OCI-LY3 (cell line): ENCODE results near the gene TTI1.

Experiments used
- H2AFZ ChIP-seq: fragments of 200-600, 300-600 bp; shearing (Covaris generic); 2 replicates; pipeline ENCODE4 v1.6.0; 2014; ENCODE audit warnings: antibody characterized with exemption, low read depth, low read length
- H3K27ac ChIP-seq: fragments of 200-600, 300-600 bp; sonication (generic); 2 replicates; pipeline ENCODE4 v1.5.1; 2014; ENCODE audit warnings: mild to moderate bottlenecking, low read length, moderate library complexity, mixed read lengths
- H3K27me3 ChIP-seq: fragments of 200-600, 300-600 bp; sonication (generic); 2 replicates; pipeline ENCODE4 v1.6.1; 2014; ENCODE audit warnings: low read depth, low read length, mixed read lengths
- H3K36me3 ChIP-seq: fragments of 200-600, 300-600 bp; sonication (generic); replicated peaks from 2 replicates; pipeline ENCODE3; 2014; ENCODE audit warnings: low read depth, low read length, mixed read lengths
- H3K4me1 ChIP-seq: fragments of 300-600, 200-600 bp; sonication (generic); 2 replicates; pipeline ENCODE4 v1.6.1; 2014; ENCODE audit warnings: low read length, mixed read lengths
- H3K4me2 ChIP-seq: fragments of 200-600, 300-600 bp; sonication (generic); 2 replicates; pipeline ENCODE4 v1.6.1; 2014; ENCODE audit warnings: low read length, mixed read lengths
- H3K4me3 ChIP-seq: fragments of 300-600, 200-600 bp; sonication (generic); 2 replicates; pipeline ENCODE4 v1.5.1; 2014; ENCODE audit warnings: antibody characterized with exemption, mild to moderate bottlenecking, low read length, moderate library complexity
- H3K79me2 ChIP-seq: fragments of 300-600, 200-600 bp; shearing (Covaris generic); 2 replicates; pipeline ENCODE4 v1.6.1; 2014; ENCODE audit warnings: mild to moderate bottlenecking, low read length, mixed read lengths
- H3K9ac ChIP-seq: fragments of 300-600, 200-600 bp; shearing (Covaris generic); 2 replicates; pipeline ENCODE4 v1.6.0; 2014; ENCODE audit warnings: mild to moderate bottlenecking, low read length, moderate library complexity
- H3K9me3 ChIP-seq: fragments of 200-600, 300-600 bp; shearing (Covaris generic); 2 replicates; pipeline ENCODE4 v1.6.1; 2014; ENCODE audit warnings: low read length, mixed read lengths; ENCODE audit not compliant: insufficient read depth
- H4K20me1 ChIP-seq: fragments of 200-600, 300-600 bp; sonication (generic); 2 replicates; pipeline ENCODE4 v1.6.1; 2016; ENCODE audit warnings: low read length, mixed read lengths; ENCODE audit not compliant: insufficient read depth
- EZH2phosphoT487 ChIP-seq: fragments of 200-600 bp; shearing (Covaris generic); IDR thresholded peaks from 2 replicates; pipeline ENCODE4 v1.6.1; 2018; ENCODE audit warnings: antibody characterized with exemption, mixed run types, low read depth
- TF ChIP-seq, protein P1 (sequence below): fragments of 200-600, 300-600 bp; sonication (generic); IDR thresholded peaks from 2 replicates; pipeline ENCODE4 v1.5.1; 2014; ENCODE audit warnings: antibody characterized with exemption, low read length, low read depth

The TTI1 gene

DNA sequence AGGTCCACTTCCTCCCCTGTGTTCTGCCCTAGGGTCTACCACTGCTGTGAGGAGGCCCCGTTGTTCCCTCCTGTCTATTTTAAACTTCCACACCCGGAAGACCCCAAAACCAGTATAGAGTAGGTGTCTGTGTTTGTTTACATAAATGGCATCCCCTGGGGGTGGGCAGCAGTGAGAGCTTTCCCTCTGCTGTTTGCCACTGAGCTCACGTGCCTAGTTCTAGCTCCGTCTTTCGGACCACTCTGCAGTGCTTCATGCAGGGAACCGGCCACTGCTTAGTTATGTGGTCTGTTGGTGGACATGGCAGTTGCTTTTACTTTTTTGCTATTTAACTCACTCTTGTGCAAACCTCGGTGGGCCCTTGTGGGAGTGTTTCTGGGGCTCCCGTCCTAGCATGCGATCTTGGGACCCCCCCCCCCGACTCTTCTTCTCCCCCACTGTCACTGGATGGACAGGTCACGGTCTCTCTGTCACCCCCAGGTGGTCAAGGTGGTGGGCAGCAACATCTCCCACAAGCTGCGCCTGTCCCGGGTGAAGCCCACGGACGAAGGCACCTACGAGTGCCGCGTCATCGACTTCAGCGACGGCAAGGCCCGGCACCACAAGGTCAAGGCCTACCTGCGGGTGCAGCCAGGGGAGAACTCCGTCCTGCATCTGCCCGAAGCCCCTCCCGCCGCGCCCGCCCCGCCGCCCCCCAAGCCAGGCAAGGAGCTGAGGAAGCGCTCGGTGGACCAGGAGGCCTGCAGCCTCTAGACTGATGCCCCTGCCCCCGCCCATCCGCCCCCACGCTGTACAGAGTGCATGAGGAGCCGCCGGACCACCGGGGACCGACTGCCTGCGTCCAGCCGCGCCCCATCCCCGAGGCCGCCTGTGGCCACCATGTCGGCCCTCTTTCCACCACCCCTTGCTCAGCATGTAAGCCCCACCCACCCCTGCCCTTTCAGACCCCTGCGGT lies 89.5 kb downstream of the TTI1 start:
- no peak overlapping the region for H3K9ac ChIP-seq
- peaks cover 11% of the 10 kb centered on the region for H3K4me1 ChIP-seq
- H3K79me2 ChIP-seq: no peaks in the 10 kb centered on the region
- H3K4me3 ChIP-seq: no peak overlapping the region
- no peak overlapping the region for H3K4me2 ChIP-seq
- H3K27ac ChIP-seq: no peak overlapping the region
- no peak for TF ChIP-seq EZH2phosphoT487
- TF ChIP-seq, protein P1, sequence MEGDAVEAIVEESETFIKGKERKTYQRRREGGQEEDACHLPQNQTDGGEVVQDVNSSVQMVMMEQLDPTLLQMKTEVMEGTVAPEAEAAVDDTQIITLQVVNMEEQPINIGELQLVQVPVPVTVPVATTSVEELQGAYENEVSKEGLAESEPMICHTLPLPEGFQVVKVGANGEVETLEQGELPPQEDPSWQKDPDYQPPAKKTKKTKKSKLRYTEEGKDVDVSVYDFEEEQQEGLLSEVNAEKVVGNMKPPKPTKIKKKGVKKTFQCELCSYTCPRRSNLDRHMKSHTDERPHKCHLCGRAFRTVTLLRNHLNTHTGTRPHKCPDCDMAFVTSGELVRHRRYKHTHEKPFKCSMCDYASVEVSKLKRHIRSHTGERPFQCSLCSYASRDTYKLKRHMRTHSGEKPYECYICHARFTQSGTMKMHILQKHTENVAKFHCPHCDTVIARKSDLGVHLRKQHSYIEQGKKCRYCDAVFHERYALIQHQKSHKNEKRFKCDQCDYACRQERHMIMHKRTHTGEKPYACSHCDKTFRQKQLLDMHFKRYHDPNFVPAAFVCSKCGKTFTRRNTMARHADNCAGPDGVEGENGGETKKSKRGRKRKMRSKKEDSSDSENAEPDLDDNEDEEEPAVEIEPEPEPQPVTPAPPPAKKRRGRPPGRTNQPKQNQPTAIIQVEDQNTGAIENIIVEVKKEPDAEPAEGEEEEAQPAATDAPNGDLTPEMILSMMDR: no peak; the same call in 1 of the 2 replicates
- no peaks in the 10 kb centered on the region for H3K9me3 ChIP-seq
- H3K27me3 ChIP-seq: no peaks in the 10 kb centered on the region; the same call in 1 of the 2 replicates
- H4K20me1 ChIP-seq: no peaks in the 10 kb centered on the region
- H3K36me3 ChIP-seq: no peaks in the 10 kb centered on the region
- H2AFZ ChIP-seq: no peak overlapping the region

DNA sequence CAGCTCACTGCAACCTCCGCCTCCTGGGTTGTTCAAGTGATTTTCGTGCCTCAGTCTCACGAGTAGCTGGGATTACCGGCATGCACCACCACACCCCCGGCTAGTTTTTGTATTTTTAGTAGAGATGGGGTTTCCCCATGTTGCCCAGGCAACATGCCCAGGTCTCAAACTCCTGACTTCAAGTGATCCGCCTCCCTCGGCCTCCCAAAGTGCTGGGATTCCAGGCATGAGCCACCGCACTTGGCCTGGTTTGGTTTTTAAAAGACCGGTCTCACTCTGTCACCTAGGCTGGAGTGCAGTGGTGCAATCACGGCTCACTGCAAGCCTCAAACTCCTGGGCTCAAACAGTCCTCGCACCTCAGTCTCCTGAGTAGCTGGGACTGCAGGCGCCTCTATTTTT lies 90.2 kb downstream of the TTI1 start:
- no peaks in the 10 kb centered on the region for H4K20me1 ChIP-seq
- H3K4me1 ChIP-seq: peaks cover 11% of the 10 kb centered on the region
- peak overlapping the region; percentile 43 for H3K4me2 ChIP-seq
- no peak overlapping the region for H2AFZ ChIP-seq
- H3K79me2 ChIP-seq: no peaks in the 10 kb centered on the region
- TF ChIP-seq, protein P1: no peak
- TF ChIP-seq EZH2phosphoT487: no peak
- H3K9me3 ChIP-seq: no peaks in the 10 kb centered on the region
- H3K27me3 ChIP-seq: no peaks in the 10 kb centered on the region; the same call in 1 of the 2 replicates
- H3K9ac ChIP-seq: no peak overlapping the region
- no peaks in the 10 kb centered on the region for H3K36me3 ChIP-seq
- H3K4me3 ChIP-seq: no peak overlapping the region
- H3K27ac ChIP-seq: no peak overlapping the region

DNA sequence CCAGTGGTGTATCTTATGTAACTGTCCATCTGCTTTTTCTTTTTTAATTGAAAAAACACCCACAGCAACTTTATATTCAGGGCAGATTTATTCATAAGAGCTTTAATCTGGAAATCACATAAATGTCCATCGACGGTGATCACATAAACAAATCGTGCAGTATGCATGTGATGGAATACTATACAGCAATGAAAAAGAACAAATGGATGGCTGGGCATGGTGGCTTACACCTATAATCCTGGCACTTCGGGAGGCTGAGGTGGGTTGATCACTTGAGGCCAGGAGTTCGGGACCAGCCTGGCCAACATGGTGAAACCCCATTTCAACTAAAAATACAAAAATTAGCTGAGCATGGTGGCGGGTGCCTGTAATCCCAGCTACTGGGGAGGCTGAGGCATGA lies 91.3 kb downstream of the TTI1 start:
- H3K4me2 ChIP-seq: no peak overlapping the region
- H3K27me3 ChIP-seq: no peaks in the 10 kb centered on the region; the same call in 1 of the 2 replicates
- H3K9ac ChIP-seq: no peak overlapping the region
- no peaks in the 10 kb centered on the region for H3K9me3 ChIP-seq
- H4K20me1 ChIP-seq: no peaks in the 10 kb centered on the region
- no peak overlapping the region for H2AFZ ChIP-seq
- no peak overlapping the region for H3K4me3 ChIP-seq
- TF ChIP-seq, protein P1: no peak
- no peak for TF ChIP-seq EZH2phosphoT487
- H3K36me3 ChIP-seq: no peaks in the 10 kb centered on the region
- H3K79me2 ChIP-seq: no peaks in the 10 kb centered on the region
- H3K4me1 ChIP-seq: peaks cover 15% of the 10 kb centered on the region
- H3K27ac ChIP-seq: no peak overlapping the region

DNA sequence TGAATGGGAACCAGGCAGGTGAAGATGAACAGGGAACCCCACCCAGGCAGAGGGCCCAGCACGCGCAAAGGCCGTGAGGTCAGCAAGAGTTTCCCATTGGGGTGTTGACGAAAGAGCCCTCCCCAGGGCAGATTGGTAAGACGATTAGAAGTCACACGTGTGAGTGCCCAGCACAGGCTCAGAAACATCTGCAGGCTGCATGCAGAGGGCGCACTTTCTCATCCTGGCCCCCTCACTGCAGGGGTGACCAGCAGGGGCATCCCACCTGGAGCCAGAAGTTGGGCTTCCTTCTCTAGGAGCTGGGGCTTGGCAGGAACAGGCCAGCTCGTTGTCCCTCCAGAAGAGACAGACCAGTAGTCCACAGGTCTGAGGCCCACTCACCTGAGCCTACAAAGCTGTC lies 91.9 kb downstream of the TTI1 start:
- Histone ChIP-seq H2AFZ (no peak overlapping the region), H3K36me3 (no peaks in the 10 kb centered on the region), H3K9me3 (no peaks in the 10 kb centered on the region), H3K79me2 (no peaks in the 10 kb centered on the region), H3K9ac (no peak overlapping the region), H3K4me2 (no peak overlapping the region), H3K4me1 (peaks cover 15% of the 10 kb centered on the region), H3K27ac (no peak overlapping the region), H4K20me1 (no peaks in the 10 kb centered on the region), H3K27me3 (no peaks in the 10 kb centered on the region; the same call in 1 of the 2 replicates), H3K4me3 (no peak overlapping the region)
- no peak for TF ChIP-seq EZH2phosphoT487
- TF ChIP-seq, protein P1: peak; percentile 49
